Endometrial microvascular endothelial cells (primary cell): ENCODE measurements around the gene RAB4A. TPM values are rescaled to one million over a fixed set of nuclear protein-coding genes. Genes with fewer than 3 reads are reported as not detected.

Source experiments
- in situ Hi-C: cut with HindIII; loops from 2 replicates; pipeline ENCODE4 v1.10.0; 2017; ENCODE audit warnings: low sequenced_read_pairs, low pct_unique_long_range_greater_than_20kb; ENCODE audit errors: inconsistent ontology term
- total RNA-seq: library from RNA; depleted of rRNA; stranded (reverse); fragments of >200 nt; gene quantifications from one replicate; pipeline ENCODE4 v1.2.3, GENCODE V29; 2015; ENCODE audit errors: inconsistent ontology term

RAB4A gene
- total RNA-seq, 1 donor from 2014 or later = 18.2 TPM

GRCh38 chr1:229240532-229240931 lies 30.4 kb upstream of the RAB4A start:
- in situ Hi-C loops = no loop called here

- in situ Hi-C loops = no loop called here
Measured at GRCh38 chr1:229241390-229241789, 29.5 kb upstream of the RAB4A start.

GRCh38 chr1:229243638-229244037 lies 27.3 kb upstream of the RAB4A start:
- in situ Hi-C loops = no loop called here

GRCh38 chr1:229244091-229244490 lies 26.8 kb upstream of the RAB4A start:
- in situ Hi-C loops = no loop called here

GRCh38 chr1:229247871-229248270 lies 23.0 kb upstream of the RAB4A start:
- in situ Hi-C loops = no loop called here

- in situ Hi-C loops = no loop called here
Measured at GRCh38 chr1:229248821-229249817, 21.8 kb upstream of the RAB4A start.

GRCh38 chr1:229249854-229250644 lies 20.9 kb upstream of the RAB4A start:
- in situ Hi-C loops = no loop called here

- in situ Hi-C loops = no loop called here
Measured at GRCh38 chr1:229251185-229251584, 19.7 kb upstream of the RAB4A start.

GRCh38 chr1:229252228-229252984 lies 18.5 kb upstream of the RAB4A start:
- in situ Hi-C loops = no loop called here

- in situ Hi-C loops = no loop called here
Measured at GRCh38 chr1:229253151-229253974, 17.5 kb upstream of the RAB4A start.

- in situ Hi-C loops = no loop called here
Measured at GRCh38 chr1:229254910-229255541, 15.9 kb upstream of the RAB4A start.

- in situ Hi-C loops = no loop called here
Measured at GRCh38 chr1:229258031-229258756, 12.7 kb upstream of the RAB4A start.

GRCh38 chr1:229258757-229259060 lies 12.2 kb upstream of the RAB4A start:
- in situ Hi-C loops = no loop called here

- in situ Hi-C loops = no loop called here
Measured at GRCh38 chr1:229260297-229260696, 10.6 kb upstream of the RAB4A start.

GRCh38 chr1:229262239-229262638 lies 8.7 kb upstream of the RAB4A start:
- in situ Hi-C loops = no loop called here

GRCh38 chr1:229263254-229263653 lies 7.7 kb upstream of the RAB4A start:
- in situ Hi-C loops = no loop called here

- in situ Hi-C loops = no loop called here
Measured at GRCh38 chr1:229264068-229264467, 6.8 kb upstream of the RAB4A start.
